Stimulated activated naive CD8-positive, alpha-beta T cell treated with anti-CD3 and anti-CD28 coated beads, Interleukin-15, Interleukin-2, amounts not matched to agents 100 U/mL and 50 U/mL, for 24 hours (primary cell): ENCODE results near the gene OSBPL10.

Source experiments
- ATAC-seq: fragments of 150-1000 bp; cut with Tn5 transposase; one replicate; pipeline ENCODE4 v1.10.0; 2021
- DNase-seq: peaks from one replicate; pipeline ENCODE4 v3.0.0; 2021

OSBPL10 gene

GRCh38 chr3:31615071-31615875 lies 365.8 kb downstream of the OSBPL10 start:
- DNase-seq (no peak), ATAC-seq (no peak)

DNA sequence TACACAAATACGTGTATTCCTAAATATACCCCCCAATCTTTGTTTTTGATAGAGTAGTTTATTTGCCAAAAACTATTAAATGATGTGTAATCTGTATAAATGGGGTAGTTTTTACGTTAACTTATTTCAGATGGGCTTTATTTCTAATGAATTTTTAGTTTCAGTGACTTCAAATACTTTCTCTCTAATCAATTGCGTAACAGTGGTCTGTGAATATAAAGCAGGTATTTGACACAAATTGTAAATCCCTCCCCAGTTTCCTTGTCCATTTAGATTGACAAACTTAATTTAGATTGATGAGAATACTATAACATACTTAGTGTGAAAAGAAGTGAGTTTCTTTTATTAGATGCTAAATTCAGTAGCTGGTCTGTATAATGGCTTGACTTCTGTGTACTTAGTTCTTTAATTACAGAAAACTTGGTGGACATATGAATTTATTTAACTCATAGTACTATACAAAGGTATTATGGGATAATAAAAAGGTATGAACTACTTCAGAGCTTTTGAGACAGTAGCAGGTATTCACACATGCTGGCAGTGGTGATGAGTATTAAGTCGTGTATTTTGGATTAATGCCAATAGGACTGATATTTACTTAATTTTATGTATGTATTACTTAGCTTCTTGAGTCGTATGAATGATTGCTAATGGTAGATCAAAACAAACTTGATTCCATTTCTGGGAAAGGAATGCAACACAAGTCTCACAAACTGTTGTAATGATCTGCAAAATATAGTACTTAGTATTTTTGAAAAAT lies 366.7 kb downstream of the OSBPL10 start:
- DNase-seq = no peak

GRCh38 chr3:31613654-31614053 lies 367.4 kb downstream of the OSBPL10 start:
- DNase-seq = no peak
- no peak for ATAC-seq

More for the DNA sequence above, 366.7 kb downstream of the OSBPL10 start:
- no peak for ATAC-seq

- no peak for ATAC-seq
- no peak for DNase-seq
Observed at GRCh38 chr3:31613177-31613576, 367.9 kb downstream of the OSBPL10 start.
